Uterus (tissue), 4 donors: ENCODE results near the gene ZSWIM6. TPM values are rescaled to one million over a fixed set of nuclear protein-coding genes. Genes with fewer than 3 reads are reported as not detected.

Experiments
- DNase-seq, 2 donors: peaks; one replicate each; pipeline ENCODE4 v3.0.0-alpha.2; 2019 to 2020
- H3K27ac ChIP-seq, 2 donors: fragments of 200-600 bp; sonication (generic); 1 replicate in 1 of 2; 2 replicates in 1 of 2; pipeline ENCODE4 v1.5.1; 2016 to 2018
- H3K27me3 ChIP-seq, 2 donors: fragments of 200-600 bp; sonication (generic); one replicate each; pipeline ENCODE4 v1.5.1; 2018 to 2019; ENCODE audit warnings: control low read depth in 1 of 2
- H3K36me3 ChIP-seq, 2 donors: fragments of 200-600 bp; sonication (generic); one replicate each; pipeline ENCODE4 v1.5.1; 2019; ENCODE audit warnings: control low read depth in 1 of 2
- H3K4me1 ChIP-seq, 2 donors: fragments of 200-600 bp; sonication (generic); one replicate each; pipeline ENCODE4 v1.5.1; 2018 to 2019; ENCODE audit warnings: control low read depth in 1 of 2
- H3K4me3 ChIP-seq, 2 donors: fragments of 200-600 bp; sonication (generic); 1 replicate in 1 of 2; 2 replicates in 1 of 2; pipeline ENCODE4 v1.5.1; 2018 to 2019; ENCODE audit warnings: mild to moderate bottlenecking in 1 of 2
- H3K9me3 ChIP-seq, 2 donors: fragments of 200-600 bp; sonication (generic); one replicate each; pipeline ENCODE4 v1.5.1; 2019; ENCODE audit warnings: control low read depth in 1 of 2
- CTCF ChIP-seq, 4 experiments: fragments of 200-600 bp in 2 of 4; fragments of 450-650 bp in 2 of 4; sonication (generic) in 2 of 4; IDR thresholded peaks; one replicate each; pipeline ENCODE4 v1.5.1; 2016 to 2019; ENCODE audit warnings: antibody characterized with exemption in 4 of 4, mild to moderate bottlenecking in 2 of 4, moderate library complexity in 1 of 4
- POLR2A ChIP-seq, 2 donors: fragments of 450-650 bp; IDR thresholded peaks; one replicate each; pipeline ENCODE4 v1.6.1; 2016; ENCODE audit warnings: antibody characterized with exemption in 2 of 2, mild to moderate bottlenecking in 1 of 2, moderate library complexity in 1 of 2
- intact Hi-C: fragments of 100-400 bp; cut with DNase I; formaldehyde crosslinking; loops from one replicate; pipeline ENCODE4 v1.15.1; 2023; ENCODE audit warnings: low total_unique reads
- total RNA-seq, 4 donors: library from RNA; depleted of rRNA in 3 of 4; stranded (reverse); fragments of >200 nt in 3 of 4; gene quantifications; one replicate each; pipeline versions ENCODE4 v1.1.0 to v1.2.4, GENCODE V29; 2014 to 2023
- donor health status: DM: yes; HTN: yes; CAD: no.

The ZSWIM6 gene
- total RNA-seq, 4 donors from 2014 or later = 4.1 to 14.8 (median 11.1) TPM

- intact Hi-C loops = no loop called here
- H3K27ac ChIP-seq = no peak overlapping the region
- TF ChIP-seq POLR2A (IDR thresholded peaks at IDR 0.05) (no peak), CTCF (IDR thresholded peaks at IDR 0.05) (no peak)
- no peaks in the 10 kb centered on the region for H3K27me3 ChIP-seq
- DNase-seq = no peak
- no peak overlapping the region for H3K4me3 ChIP-seq
- H3K9me3 ChIP-seq = no peaks in the 10 kb centered on the region
- H3K36me3 ChIP-seq = no peaks in the 10 kb centered on the region
- no peaks in the 10 kb centered on the region for H3K4me1 ChIP-seq
Measured at GRCh38 chr5:61504143-61504770, 172.2 kb downstream of the ZSWIM6 start.

GRCh38 chr5:61505281-61505680 lies 173.2 kb downstream of the ZSWIM6 start:
- Histone ChIP-seq H3K9me3 (no peaks in the 10 kb centered on the region), H3K27ac (no peak overlapping the region), H3K4me1 (no peaks in the 10 kb centered on the region), H3K27me3 (no peaks in the 10 kb centered on the region), H3K4me3 (no peak overlapping the region), H3K36me3 (no peaks in the 10 kb centered on the region)
- DNase-seq = no peak
- TF ChIP-seq CTCF (IDR thresholded peaks at IDR 0.05) = no peak
- intact Hi-C loops = no loop called here

- Histone ChIP-seq H3K4me1 (no peaks in the 10 kb centered on the region), H3K36me3 (no peaks in the 10 kb centered on the region), H3K27me3 (no peaks in the 10 kb centered on the region), H3K4me3 (no peak overlapping the region), H3K27ac (no peak overlapping the region), H3K9me3 (no peaks in the 10 kb centered on the region)
- intact Hi-C loops = no loop called here
- DNase-seq = no peak
- TF ChIP-seq CTCF (IDR thresholded peaks at IDR 0.05) (no peak), POLR2A (IDR thresholded peaks at IDR 0.05) (no peak)
Measured at GRCh38 chr5:61507232-61507631, 175.2 kb downstream of the ZSWIM6 start.

- H3K27ac ChIP-seq = no peak overlapping the region
- DNase-seq = no peak
- no peaks in the 10 kb centered on the region for H3K36me3 ChIP-seq
- peaks cover 0 to 11% of the 10 kb centered on the region in 2 donors for H3K9me3 ChIP-seq
- no peaks in the 10 kb centered on the region for H3K4me1 ChIP-seq
- no peak for TF ChIP-seq POLR2A (IDR thresholded peaks at IDR 0.05)
- no peak for TF ChIP-seq CTCF (IDR thresholded peaks at IDR 0.05)
- H3K4me3 ChIP-seq = no peak overlapping the region
- H3K27me3 ChIP-seq = no peaks in the 10 kb centered on the region
- intact Hi-C loops = no loop called here
Measured at GRCh38 chr5:61516946-61517345, 184.9 kb downstream of the ZSWIM6 start.

GRCh38 chr5:61519728-61520277 lies 187.7 kb downstream of the ZSWIM6 start:
- intact Hi-C loops = no loop called here
- H3K27me3 ChIP-seq = no peaks in the 10 kb centered on the region
- H3K9me3 ChIP-seq = peaks cover 0 to 11% of the 10 kb centered on the region in 2 donors
- H3K36me3 ChIP-seq = no peaks in the 10 kb centered on the region
- TF ChIP-seq POLR2A (IDR thresholded peaks at IDR 0.05) = no peak
- no peak for TF ChIP-seq CTCF (IDR thresholded peaks at IDR 0.05)
- H3K27ac ChIP-seq = no peak overlapping the region
- H3K4me1 ChIP-seq = no peaks in the 10 kb centered on the region
- no peak overlapping the region for H3K4me3 ChIP-seq
- no peak for DNase-seq
